ENCODE results near the gene CLDN3. TPM values are rescaled to one million over a fixed set of nuclear protein-coding genes. Genes with fewer than 3 reads are reported as not detected.
A peak's percentile ranks its signal among the peaks of the same experiment; 100 is the strongest.

The CLDN3 gene
- total and polyA plus RNA-seq, 2 of the 4 experiments (the other 2 are of a cell fraction), result 0.12 to 0.18 TPM

DNA sequence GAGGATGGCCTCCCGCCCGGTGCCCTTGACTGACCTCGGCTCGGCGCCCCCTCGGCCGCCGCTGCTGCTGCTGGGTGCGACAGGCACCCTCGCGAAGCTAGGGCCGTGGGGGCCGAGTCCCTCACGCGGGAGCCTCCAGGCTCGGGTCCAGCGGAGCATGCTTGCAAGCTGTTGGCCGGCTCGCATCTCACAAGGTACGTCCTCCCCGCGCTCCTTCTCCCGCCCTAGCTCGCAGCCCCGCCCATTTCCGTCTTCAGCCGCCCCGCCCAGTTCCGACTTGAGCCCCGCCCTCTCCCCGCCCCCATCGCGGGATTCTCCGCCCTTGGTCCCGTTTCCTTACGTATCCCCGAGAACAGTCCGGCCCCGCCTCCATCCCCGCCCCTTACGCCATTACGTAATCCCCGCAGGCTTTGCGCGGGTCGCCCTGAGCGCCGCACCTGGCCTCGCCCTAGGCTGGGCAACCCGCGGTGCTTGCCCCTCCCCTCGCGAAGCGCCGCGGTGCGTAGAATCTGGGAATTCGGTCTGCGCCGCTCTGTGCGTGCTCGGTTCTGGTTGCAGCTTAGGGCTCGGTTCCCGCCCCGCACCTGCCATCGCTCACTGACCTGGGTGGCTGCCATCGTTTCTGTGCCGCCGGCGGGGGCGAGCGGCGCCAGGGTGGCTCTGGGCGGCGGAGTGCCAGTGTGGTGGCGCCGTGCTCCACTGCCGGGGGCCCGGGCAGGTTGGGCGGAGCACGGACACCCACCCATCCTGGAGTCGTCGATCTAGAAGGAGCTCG, 31.3 kb downstream of the CLDN3 start, which contains the start of gene ABHD11 (continued):
- TF ChIP-seq, protein P1, sequence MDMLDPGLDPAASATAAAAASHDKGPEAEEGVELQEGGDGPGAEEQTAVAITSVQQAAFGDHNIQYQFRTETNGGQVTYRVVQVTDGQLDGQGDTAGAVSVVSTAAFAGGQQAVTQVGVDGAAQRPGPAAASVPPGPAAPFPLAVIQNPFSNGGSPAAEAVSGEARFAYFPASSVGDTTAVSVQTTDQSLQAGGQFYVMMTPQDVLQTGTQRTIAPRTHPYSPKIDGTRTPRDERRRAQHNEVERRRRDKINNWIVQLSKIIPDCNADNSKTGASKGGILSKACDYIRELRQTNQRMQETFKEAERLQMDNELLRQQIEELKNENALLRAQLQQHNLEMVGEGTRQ (IDR thresholded peaks at IDR 0.05; ENCODE audit: low read depth, low read length), result no peak

DNA sequence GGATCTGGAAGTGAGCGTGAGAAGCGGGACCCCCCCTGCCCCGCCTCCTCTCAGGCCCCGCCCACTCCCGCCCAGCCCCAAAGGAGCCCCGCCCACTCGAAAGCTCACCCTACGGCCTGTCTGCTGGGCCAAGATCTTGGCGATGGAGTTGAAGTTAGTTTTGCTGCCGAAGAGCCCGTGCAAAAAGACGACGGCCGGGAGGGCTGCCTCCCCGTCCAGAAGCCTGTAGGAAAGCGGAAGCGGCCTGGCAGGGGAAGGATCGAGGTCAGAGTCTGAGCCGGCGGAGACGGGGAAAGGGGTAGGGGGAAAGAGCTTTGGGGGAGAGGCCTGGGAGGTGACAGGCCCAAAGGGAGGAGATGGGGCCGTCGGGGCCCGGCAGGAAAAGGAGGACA, 31.9 kb downstream of the CLDN3 start:
- ATAC-seq (ENCODE audit: low read depth) (peak; percentile 62), DNase-seq (peak; percentile 25)
- dilution Hi-C loops (cut with HindIII; ENCODE audit: low sequenced_read_pairs, unreplicated experiment), result no loop called here
- Histone ChIP-seq H3K23ac (ENCODE audit: low read depth, low read length) (no peak overlapping the region), H3K27me3 (ENCODE audit: control insufficient read depth, insufficient read depth, low read length) (no peaks in the 10 kb centered on the region), H3K4ac (ENCODE audit: low read depth, low read length) (peak overlapping the region; percentile 52; the same call in 1 of the 2 replicates), H3K4me3 (ENCODE audit: insufficient read depth, low read depth, low read length) (peak overlapping the region; percentile 99), H3K18ac (ENCODE audit: low read depth, low read length) (no peak overlapping the region), H3K4me1 (ENCODE audit: control insufficient read depth, insufficient read depth, low read length) (peaks cover 7% of the 10 kb centered on the region), H3K9ac (ENCODE audit: low read depth, low read length) (peak overlapping the region; percentile 65), H2AK5ac (ENCODE audit: low read depth, low read length) (peak overlapping the region; percentile 11; the same call in 1 of the 2 replicates), H2BK15ac (ENCODE audit: low read depth, low read length) (no peak overlapping the region), H4K8ac (ENCODE audit: low read depth in 2 of 2, low read length in 2 of 2) (peak overlapping the region in 1 of 2 experiments; percentile 39; a peak in 1 of 4 replicates), H3K9me3 (ENCODE audit: control insufficient read depth, insufficient read depth, low read length) (no peaks in the 10 kb centered on the region), H2BK120ac (ENCODE audit: low read depth, low read length) (no peak overlapping the region), H2AK9ac (replicated peaks; ENCODE audit: low read depth, low read length, poor library complexity) (peak overlapping the region; percentile 75), H4K20me1 (ENCODE audit: insufficient read depth, low read length) (peaks cover 3% of the 10 kb centered on the region; the same call in 1 of the 2 replicates), H2AFZ (replicated peaks; ENCODE audit: low read length, poor library complexity) (peak overlapping the region; percentile 92), H3K9me1 (ENCODE audit: insufficient read depth, low read length) (peaks cover 8% of the 10 kb centered on the region), H2BK20ac (ENCODE audit: low read depth, low read length) (no peak overlapping the region), H3K14ac (replicated peaks; ENCODE audit: low read depth, low read length) (peak overlapping the region; percentile 25; the same call in 1 of the 2 replicates), H3K56ac (ENCODE audit: extremely low read depth, insufficient read depth, low read length) (0 out of 2 replicates have a peak overlapping the region, but pooled peaks have one; percentile 26), H3K27ac (ENCODE audit: insufficient read depth, low read length) (peak overlapping the region; percentile 69), H4K5ac (ENCODE audit: low read depth, low read length) (no peak overlapping the region), H2BK5ac (ENCODE audit: low read depth, low read length, poor library complexity, severe bottlenecking) (peak overlapping the region; percentile 1), H4K91ac (ENCODE audit: insufficient read depth, low read depth, low read length) (no peak overlapping the region), H3K4me2 (ENCODE audit: low read depth, low read length) (peak overlapping the region; percentile 95), H3K36me3 (ENCODE audit: control insufficient read depth, insufficient read depth, low read length) (0 out of 2 replicates have a peak, but pooled peaks cover 6% of the 10 kb centered on the region), H3K79me1 (ENCODE audit: low read depth in 1 of 2, low read length in 2 of 2) (peaks cover 5 to 27% of the 10 kb centered on the region in 2 experiments; a peak in 3 of 4 replicates)
- intact Hi-C loops (cut with micrococcal nuclease), result loop anchor here (5.0 kb wide), 1 partner anchor 114 kb away; no protein-coding TSS in a partner anchor
- no TSS peak for BruUV-seq (replicated peaks)
- CTCF ChIA-PET, result interaction anchor here (1.6 kb wide), 1 partner anchor 13 kb away, joined by 6 read pairs; no protein-coding TSS in a partner anchor
- in situ Hi-C loops (cut with MboI; ENCODE audit: low sequenced_read_pairs), result no loop called here
- TF ChIP-seq SMC3 (IDR thresholded peaks at IDR 0.05; ENCODE audit: low read depth, low read length), result no peak
- POLR2A ChIA-PET (ENCODE audit: unreplicated experiment), result interaction anchor here (0.5 kb wide), 1 partner anchor 62 kb away, joined by 4 read pairs; no protein-coding TSS in a partner anchor
- 10% methylated on average over 2 of the region's 24 CpGs; no CpG with 5 or more reads in 1 of the 2 experiments for WGBS, 2 experiments (ENCODE audit: extremely low coverage in 2 of 2, insufficient read length in 1 of 2)
